HG03159 (cell line): ENCODE results near the gene CUBN.

Experiments used
- ATAC-seq: cut with Tn5 transposase; IDR thresholded peaks from one replicate; pipeline ENCODE4 v1.9.1; 2021; ENCODE audit warnings: mild to moderate bottlenecking, moderate library complexity; ENCODE audit not compliant: unreplicated experiment

CUBN gene

DNA sequence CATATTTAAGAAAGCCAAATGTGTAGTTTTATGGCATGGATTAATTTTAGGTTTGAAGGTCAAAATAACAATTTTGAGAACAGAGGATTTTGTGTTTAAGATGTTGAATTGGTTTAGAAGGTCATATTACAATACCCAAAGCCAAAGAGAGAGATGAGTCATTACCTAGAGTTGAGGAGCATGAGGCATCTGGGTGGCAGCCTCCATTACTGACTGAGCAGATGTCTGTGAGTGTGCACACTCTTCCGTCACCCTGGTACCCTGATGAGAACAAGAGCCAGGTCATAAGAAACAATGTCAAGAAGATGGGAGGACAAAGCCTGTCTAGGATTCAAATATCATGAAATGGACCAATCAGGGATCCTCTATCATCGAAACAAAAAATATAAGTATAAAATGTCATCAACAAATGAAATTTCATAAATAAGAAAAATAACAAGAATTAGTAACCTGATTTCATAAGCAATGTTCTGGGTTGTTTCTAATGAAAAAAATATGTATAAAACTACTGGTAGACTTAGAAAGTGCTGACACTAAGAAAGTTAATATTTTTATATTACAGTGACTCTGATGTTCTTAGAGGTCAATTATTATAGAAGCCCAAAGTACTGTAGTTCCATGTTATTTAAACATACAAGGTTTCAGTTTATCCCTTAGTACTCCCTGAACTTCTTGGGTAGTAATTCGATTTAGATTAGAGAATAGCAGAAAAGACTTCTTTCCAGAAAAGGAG is 20.0 kb downstream of the CUBN start:
- no peak for ATAC-seq

DNA sequence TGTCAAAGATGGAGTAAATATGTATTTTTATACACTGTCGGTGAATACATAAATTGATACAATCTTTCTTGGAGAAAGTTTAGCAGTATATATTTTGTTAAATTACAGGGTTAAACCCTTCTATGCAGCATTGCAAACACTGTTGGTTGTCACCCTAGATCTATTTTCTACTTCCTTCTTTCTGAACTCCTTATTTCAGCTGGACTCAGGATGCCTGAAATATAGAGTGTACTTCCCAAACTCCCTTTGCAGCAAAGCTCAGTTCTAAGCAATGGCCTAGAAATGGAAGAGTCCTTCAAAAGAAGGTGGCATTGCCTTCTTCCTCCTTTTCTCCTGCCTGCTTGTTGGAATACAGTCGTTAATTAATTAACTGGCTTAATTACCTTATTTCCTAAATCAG is 20.6 kb downstream of the CUBN start:
- no peak for ATAC-seq

DNA sequence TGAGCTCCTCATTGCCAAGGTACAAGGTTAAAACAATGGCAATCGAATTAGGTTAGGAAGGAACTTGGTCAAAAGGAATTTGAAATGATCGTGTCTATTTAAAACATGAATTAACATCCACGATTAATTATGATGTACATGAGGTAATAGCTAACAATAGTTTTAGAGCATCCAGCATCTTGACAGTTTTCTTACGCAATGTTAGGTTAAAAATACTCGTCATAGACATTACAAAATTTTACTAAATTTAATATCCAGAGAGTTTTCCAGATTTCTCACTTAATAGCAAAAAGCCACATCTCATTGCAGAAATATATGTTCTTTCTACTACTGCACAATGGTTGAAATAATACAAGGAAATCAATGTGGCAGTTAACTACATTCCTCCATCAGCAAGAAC is 22.6 kb downstream of the CUBN start:
- no peak for ATAC-seq

DNA sequence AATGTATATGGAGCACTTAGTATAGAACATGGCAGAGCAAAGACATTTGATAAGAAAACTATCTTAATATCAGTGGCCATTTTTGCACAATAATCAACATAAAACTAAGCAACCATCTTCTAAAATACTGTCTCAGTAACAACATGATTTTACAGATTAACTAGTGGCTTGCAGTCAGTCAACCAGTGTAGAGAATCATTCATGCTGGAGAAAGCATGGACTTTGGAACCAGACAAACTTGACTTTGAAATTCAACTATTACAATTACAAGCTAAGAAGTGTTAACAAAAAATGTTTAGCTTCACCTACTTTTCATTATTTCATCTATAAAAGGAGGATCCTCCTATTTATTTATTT is 27.7 kb downstream of the CUBN start:
- ATAC-seq = no peak

DNA sequence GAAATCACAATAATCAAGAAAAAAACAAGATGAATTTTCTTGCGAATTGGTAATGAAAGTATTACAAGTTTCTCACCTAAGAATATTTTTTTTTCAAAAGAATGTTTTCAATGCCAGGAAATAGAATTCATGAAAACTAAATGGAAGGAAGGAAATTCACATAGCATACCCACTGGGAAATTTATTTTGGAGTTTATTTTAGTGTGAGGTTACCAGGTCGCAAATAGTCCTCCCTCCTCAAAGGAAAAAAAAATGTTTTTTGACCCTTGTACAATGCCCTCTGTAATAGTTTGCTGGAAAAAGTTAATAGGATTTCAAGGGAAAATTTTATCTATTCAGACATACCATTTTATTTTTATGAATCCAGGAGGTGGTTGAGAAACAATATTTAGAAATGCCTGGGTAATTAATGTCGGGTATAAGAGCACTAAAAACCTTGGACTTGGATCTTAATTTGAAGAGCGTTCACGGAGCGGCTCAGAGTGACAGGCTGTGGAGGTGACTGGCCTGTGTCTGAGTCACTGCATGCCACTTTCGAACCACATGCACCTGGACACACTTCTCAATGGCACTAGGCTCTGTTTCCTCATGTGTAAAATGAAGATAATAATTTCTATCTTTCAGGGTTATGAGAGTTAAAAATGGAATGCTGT is 28.2 kb downstream of the CUBN start:
- ATAC-seq = no peak

DNA sequence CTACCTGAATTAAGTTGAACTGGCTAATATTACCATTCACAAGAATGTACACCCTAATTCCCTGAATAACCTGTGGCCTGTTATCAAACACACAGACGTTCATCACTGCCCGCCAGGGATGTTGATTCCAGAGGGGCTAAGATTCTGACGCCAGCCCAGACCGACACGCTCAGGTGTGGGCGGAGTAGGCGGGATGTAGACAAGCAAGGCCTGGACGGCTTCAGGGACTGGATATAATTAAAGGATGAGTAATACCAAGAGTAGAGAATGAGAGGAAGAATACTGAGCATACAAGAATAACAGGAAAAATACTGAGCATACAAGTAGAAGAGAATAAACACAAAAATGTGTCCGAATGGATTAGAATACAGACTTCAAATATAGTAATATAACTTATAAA is 29.0 kb downstream of the CUBN start:
- ATAC-seq = no peak

DNA sequence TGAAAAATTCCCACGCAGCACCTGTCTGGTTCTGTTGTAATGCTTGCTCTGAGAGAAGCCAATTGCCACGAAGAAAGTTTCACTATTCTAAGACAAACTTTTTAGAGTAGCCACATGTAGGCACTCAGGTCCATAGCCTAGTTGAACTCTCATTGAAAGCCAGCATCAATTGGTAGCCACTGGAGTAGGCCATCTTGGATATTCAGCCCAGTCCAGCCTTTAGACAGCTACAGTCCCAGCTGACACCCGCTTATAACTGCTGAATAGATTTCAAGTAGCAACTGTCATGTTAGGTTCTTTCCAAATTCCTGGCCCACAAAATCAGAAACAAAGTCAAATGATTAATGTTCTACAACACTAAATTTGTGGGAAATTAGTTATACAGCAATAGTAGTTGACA is 31.6 kb downstream of the CUBN start:
- no peak for ATAC-seq

DNA sequence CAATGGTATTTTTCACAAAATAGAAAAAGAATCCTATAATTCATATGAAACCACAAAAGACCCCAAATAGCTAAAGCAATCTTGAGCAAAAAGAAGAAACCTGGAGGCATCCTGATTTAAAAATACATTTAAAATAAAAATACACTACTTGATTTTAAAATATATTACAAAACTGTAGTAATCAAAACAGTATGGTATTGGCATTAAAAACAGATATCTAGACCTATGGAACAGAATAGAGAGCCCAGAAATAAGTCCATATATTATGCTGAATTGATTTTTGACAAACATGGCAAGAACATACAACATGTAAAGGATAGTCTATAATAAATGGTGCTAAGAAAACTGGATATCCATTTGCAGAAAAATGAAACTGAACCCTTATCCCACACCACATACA is 34.8 kb downstream of the CUBN start:
- no peak for ATAC-seq

DNA sequence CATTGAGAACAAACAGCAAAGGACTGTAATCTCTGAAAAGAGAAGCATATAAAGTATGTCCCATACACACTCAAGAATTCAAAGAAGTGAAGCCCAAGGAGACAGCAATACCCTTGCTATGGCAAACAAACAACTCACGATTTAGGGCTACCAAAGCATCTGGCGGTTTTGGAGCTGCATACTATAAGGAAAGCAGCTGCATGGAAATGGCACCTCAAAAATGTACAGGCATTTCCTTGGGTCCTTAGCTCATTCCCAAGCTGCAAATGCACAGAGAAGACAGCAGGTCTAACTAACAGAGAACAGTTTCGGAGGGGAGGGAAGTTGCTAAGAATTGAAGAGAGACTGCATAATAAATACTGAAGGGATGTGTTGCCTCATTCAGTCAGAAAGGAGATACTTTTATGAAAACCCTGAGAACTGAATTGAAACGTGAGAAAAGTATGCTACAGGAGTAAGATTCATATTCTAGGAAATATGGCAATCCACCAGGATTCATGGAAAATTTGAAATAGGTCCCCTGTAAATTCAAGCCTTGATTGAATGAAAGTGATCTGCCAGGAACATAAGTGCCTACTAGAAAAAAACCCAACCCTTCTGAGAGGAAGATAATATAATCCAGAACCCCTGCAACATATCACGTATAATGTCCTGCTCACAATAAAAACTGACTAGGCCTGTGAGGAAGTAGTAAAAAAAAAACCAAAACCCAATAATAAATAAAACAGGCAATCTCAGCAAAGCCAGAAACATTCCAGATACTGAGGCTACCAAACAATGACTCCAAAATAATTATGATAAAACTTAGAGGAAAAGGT is 36.4 kb downstream of the CUBN start:
- ATAC-seq = no peak

DNA sequence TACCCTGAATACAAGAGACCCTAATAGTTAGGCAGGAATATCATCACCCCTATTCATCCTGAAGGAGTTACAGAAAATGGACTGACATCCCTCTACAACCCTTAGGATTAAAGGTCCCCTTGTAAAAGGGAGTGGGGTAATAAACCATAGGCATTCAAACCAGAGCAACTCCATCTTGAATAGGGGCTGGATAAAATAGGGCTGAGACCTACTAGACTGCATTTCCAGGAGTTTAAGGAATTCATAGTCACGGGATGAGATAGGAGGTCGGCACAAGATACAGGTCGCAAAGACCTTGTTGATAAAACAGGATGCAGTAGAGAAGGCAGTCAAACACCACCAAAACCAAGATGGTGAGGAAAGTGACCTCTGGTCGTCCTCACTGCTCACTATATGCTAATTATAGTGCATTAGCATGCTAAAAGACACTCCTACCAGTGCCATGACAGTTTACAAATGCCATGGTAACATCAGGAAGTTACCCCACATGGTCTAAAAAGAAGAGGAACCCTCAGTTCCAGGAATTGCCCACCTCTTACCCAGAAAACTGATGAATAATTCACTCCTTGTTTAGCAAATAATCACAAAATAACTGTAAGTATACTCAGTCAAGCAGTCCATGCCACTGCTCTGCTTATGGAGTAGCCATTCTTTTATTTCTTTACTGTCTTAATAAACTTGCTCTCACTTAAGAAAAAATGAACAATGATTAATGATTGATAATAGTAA is 37.2 kb downstream of the CUBN start:
- ATAC-seq = no peak

DNA sequence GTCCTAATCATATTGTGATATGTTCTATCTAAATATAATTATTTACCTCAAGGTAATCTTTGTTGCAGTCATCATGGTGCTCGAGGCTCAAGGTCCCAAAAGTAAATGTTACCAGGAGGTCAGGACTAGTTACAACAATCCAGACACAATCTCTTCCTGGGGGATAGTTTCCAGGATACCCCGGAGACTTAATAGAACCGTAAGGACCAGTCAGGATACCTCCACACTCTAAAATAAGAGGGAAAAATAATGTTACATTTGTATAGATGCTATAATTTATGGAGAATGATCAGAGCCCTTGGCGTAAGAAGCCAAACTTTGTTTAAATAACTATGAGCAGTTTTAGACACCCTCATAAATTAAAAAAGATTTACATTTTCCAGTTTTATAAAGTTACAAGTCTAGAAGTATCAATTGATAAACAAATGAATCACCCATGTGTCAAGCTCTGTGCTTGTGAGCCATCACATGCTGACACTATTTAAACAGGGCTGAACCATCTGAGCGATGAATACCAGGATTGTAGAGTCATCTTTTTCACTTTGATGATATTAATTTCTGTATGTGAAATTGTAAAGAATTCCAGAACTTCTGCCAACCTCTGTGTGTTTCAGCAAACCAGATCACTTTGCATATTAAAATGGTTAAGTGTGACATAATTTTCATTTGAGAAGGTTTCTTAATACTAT is 41.3 kb downstream of the CUBN start:
- no peak for ATAC-seq

DNA sequence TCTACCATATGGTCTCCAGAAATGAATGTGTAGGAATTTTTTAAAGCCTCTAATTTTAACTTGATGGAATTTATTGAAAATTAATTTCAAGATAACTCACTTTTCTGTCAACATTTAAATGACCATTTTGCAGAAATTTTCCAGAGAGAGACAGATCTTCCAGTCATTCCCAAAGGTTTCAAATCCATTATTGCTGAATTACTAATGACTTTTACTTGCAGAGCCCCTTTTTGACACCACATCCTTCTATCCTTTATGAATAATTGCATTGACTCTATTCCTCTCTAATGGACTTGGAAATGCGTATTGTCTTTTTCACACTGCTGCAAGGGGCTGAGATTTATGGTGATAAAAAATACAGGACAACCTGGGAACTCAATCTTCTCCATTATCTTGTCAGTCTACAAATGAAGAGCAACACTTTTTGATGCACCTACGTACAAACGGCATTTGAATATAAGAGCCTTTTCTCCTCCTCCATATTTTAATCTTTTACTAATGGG is 42.7 kb downstream of the CUBN start:
- no peak for ATAC-seq

DNA sequence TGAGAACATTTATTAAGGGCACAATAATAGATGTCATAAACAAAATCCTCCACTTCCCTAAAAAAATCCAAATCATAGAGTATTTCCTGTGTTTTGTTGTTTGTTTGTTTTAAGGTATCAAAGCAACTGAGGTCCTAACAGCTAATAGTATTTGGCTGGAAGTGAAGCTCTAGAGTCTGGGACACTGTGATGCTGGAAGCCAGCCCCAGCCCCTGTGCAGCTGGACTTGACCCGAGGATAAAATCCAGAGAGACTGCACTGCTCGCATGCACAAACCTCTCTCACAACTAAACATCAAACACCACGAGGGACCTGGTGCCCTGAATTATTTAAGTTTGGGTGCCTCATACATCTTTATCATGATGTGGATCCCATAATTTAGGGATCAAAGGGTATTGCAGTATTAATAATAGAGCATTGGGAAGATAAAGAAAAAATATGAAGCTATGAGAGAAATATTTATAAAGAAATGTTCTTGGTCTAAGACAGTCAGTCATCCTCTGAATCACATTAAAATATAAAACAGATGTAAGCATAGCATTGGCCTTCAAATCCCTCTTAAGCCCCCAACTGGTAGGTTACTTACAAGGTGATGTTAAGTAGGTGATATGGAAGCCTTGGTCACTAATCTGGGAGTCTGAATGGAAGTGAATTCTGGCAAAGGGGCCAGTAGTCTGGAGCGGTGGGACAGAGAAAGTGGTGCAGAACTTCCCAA is 44.4 kb downstream of the CUBN start:
- no peak for ATAC-seq

DNA sequence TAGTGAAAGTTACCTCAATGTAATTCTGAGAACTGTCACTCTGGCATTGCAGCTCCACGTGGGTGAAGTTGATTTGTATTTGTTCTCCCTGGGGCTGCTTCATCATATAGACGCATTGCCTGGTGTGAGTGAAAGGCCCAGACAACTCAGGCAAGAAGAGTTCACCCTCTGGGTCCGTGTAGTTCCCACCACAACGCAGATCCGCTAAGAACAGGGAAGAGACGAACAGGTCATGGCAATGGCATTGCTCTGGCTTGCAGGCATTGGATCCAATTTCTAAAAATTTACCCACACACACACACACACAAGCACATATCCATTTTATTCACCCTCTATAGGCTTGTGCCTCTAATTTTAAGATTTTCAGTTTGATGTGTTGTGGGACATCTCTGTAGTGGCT is 45.4 kb downstream of the CUBN start:
- ATAC-seq = no peak

DNA sequence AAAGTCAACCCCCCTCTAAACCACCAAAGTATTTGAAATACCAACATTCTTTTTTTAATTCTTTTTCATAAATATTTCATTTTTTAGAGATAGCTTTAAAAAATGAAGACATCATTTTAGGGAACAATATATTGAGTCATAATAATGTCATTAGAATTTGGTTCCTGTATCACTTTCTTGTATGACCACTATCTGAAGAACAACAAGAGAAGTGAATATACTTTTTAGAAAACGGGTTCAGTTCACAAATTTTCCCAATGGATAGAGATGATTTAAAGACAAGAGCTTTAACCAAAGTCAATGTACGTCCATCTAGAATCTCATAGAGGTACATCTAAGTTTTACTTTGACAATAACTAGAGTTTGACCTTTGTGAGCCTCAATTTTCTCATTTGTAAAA is 48.2 kb downstream of the CUBN start:
- ATAC-seq = no peak

DNA sequence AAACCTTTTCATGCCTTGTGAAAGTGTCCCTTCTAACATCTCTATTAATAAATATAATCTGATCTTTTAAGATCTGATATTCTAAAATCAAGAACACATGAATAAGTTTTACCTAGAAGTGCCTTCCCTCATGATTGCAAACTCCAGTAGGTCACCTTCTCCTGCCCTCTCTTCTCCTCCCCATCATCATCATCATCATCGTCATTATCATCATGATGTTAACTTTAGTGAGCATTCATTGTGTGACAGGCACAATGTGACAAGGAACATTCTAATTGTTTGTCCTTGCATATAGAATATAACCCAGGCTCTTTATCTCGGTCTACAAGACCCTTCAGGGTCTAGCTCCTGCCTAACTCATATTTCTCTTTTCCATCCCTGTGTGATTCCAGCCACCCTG is 51.7 kb downstream of the CUBN start:
- ATAC-seq = no peak

DNA sequence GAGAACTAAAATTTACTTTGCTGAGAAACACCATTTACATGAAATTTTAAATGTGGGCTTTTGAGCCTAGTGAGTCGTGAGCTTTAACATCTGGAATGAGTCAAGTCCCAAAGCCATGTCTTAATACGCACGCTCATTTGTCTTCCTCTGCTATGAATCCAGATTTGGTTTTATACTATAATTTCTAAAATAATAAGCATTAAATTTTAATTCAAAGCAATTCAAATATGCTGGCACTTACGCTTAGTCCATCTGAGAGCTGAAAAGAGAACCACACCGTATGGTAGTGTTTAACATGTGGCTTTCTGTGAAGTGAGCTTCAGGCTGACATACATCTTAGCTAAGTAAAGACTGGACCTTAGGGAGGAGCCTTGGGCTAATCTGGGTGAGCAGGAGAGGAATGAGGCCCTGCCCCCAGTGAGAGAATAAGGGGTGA is 52.2 kb downstream of the CUBN start:
- no peak for ATAC-seq

DNA sequence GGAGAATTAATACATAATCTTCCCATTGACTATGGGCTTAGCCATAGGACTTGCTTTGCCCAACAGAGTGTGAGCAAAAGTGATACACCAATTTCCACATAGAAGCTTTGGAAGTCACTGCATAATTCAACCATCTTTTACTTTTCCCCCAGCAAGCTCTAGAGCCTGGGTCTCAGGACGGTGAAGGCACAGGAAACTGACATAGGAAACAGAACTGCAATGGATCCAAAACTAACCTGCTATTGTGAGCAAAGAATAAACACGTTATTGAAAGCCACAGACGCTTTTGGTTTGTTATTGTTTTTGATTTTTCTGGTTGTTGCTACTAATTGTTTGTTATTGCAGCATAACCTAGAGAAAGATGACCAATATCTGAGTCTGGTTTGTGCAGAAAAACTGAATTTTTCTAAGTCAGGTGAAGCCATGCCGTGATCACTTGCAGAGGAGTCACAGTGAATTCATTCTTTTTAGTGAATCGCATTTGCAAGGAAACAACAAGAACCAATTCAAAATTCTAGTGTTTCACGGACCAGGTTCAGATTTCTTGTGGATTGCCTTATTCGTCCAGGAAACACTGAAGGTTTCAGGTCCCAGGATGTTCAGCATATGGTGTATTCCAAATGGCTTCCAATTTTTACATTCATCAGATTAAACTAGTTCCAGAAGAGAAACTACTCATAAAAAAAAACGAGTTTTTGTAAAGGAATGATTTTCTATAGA is 52.8 kb downstream of the CUBN start:
- ATAC-seq = no peak
